ENCODE data around the gene SELENON. TPM values are rescaled to one million over a fixed set of nuclear protein-coding genes. Genes with fewer than 3 reads are reported as not detected.

Gene SELENON
- total RNA-seq, 1 donor from 2014 or later, result 45.2 TPM

- no peak for DNase-seq
- Histone ChIP-seq H3K27ac (replicated peaks) (no peak overlapping the region), H3K9me3 (replicated peaks) (no peaks in the 10 kb centered on the region), H3K4me1 (peaks cover 48% of the 10 kb centered on the region), H3K27me3 (ENCODE audit: low read depth) (no peaks in the 10 kb centered on the region), H3K36me3 (peaks cover 28% of the 10 kb centered on the region), H3K4me3 (no peak overlapping the region)
- intact Hi-C loops (cut with micrococcal nuclease), result no loop called here
- TF ChIP-seq CTCF (IDR thresholded peaks at IDR 0.05; ENCODE audit: borderline replicate concordance), result no peak
Measured at GRCh38 chr1:25774921-25775771, 24.8 kb upstream of the SELENON start.

GRCh38 chr1:25779388-25779787 lies 20.6 kb upstream of the SELENON start:
- intact Hi-C loops (cut with micrococcal nuclease), result no loop called here
- DNase-seq, result no peak
- Histone ChIP-seq H3K27me3 (ENCODE audit: low read depth) (no peaks in the 10 kb centered on the region), H3K9me3 (replicated peaks) (no peaks in the 10 kb centered on the region), H3K36me3 (peaks cover 17% of the 10 kb centered on the region), H3K4me3 (no peak overlapping the region), H3K4me1 (peaks cover 31% of the 10 kb centered on the region), H3K27ac (replicated peaks) (no peak overlapping the region)
- TF ChIP-seq CTCF (IDR thresholded peaks at IDR 0.05; ENCODE audit: borderline replicate concordance), result no peak

GRCh38 chr1:25779894-25780293 lies 20.1 kb upstream of the SELENON start:
- Histone ChIP-seq H3K4me3 (no peak overlapping the region), H3K4me1 (peaks cover 31% of the 10 kb centered on the region), H3K9me3 (replicated peaks) (no peaks in the 10 kb centered on the region), H3K27me3 (ENCODE audit: low read depth) (no peaks in the 10 kb centered on the region), H3K27ac (replicated peaks) (no peak overlapping the region), H3K36me3 (peaks cover 17% of the 10 kb centered on the region)
- no peak for TF ChIP-seq CTCF (IDR thresholded peaks at IDR 0.05; ENCODE audit: borderline replicate concordance)
- DNase-seq, result no peak
- intact Hi-C loops (cut with micrococcal nuclease), result no loop called here

GRCh38 chr1:25780318-25781129 lies 19.5 kb upstream of the SELENON start:
- H3K4me3 ChIP-seq, result no peak overlapping the region
- no peak for TF ChIP-seq CTCF (IDR thresholded peaks at IDR 0.05; ENCODE audit: borderline replicate concordance)
- H3K36me3 ChIP-seq, result peaks cover 17% of the 10 kb centered on the region
- H3K27ac ChIP-seq (replicated peaks), result no peak overlapping the region
- no peaks in the 10 kb centered on the region for H3K27me3 ChIP-seq (ENCODE audit: low read depth)
- no peaks in the 10 kb centered on the region for H3K9me3 ChIP-seq (replicated peaks)
- peaks cover 31% of the 10 kb centered on the region for H3K4me1 ChIP-seq
- intact Hi-C loops (cut with micrococcal nuclease), result no loop called here
- DNase-seq, result no peak

GRCh38 chr1:25781130-25781433 lies 18.9 kb upstream of the SELENON start:
- no peak overlapping the region for H3K27ac ChIP-seq (replicated peaks)
- H3K27me3 ChIP-seq (ENCODE audit: low read depth), result no peaks in the 10 kb centered on the region
- intact Hi-C loops (cut with micrococcal nuclease), result no loop called here
- H3K4me1 ChIP-seq, result peaks cover 34% of the 10 kb centered on the region
- peaks cover 17% of the 10 kb centered on the region for H3K36me3 ChIP-seq
- no peak for TF ChIP-seq CTCF (IDR thresholded peaks at IDR 0.05; ENCODE audit: borderline replicate concordance)
- no peak overlapping the region for H3K4me3 ChIP-seq
- no peak for DNase-seq
- H3K9me3 ChIP-seq (replicated peaks), result no peaks in the 10 kb centered on the region

Measured in left ventricle myocardium inferior (tissue), 1 donor.